ENCODE measurements around the gene CHCT1. TPM values are rescaled to one million over a fixed set of nuclear protein-coding genes. Genes with fewer than 3 reads are reported as not detected.

CHCT1 gene
- polyA plus RNA-seq, 1 of the 3 experiments (the other 2 are of a cell fraction) = not detected

GRCh38 chr17:60421273-60422161, 772 bp upstream of the CHCT1 start:
- Histone ChIP-seq H3K9ac (peak overlapping the region; percentile 35; the same call in 1 of the 2 replicates), H3K4me3 (ENCODE audit: low read depth in 2 of 2, low read length in 1 of 2) (peak overlapping the region; percentile 45 to 63), H3K27ac (ENCODE audit: low read depth in 2 of 2, low read length in 1 of 2) (no peak overlapping the region), H3K36me3 (replicated peaks in 1 of 2; ENCODE audit: control insufficient read depth in 1 of 2, insufficient read depth in 2 of 2, low read length in 1 of 2) (no peaks in the 10 kb centered on the region), H3K27me3 (ENCODE audit: insufficient read depth) (no peaks in the 10 kb centered on the region), H3K4me1 (ENCODE audit: control insufficient read depth in 1 of 2, insufficient read depth in 2 of 2, low read depth in 1 of 2, low read length in 1 of 2) (no peaks in the 10 kb centered on the region; a peak in 1 of 4 replicates), H3K9me2 (no peaks in the 10 kb centered on the region), H4K20me1 (ENCODE audit: insufficient read depth) (no peaks in the 10 kb centered on the region), H3K79me2 (ENCODE audit: insufficient read depth) (no peaks in the 10 kb centered on the region), H3K9me3 (no peaks in the 10 kb centered on the region), H3K4me2 (peak overlapping the region; percentile 67), H3F3A (replicated peaks; ENCODE audit: insufficient read depth) (no peaks in the 10 kb centered on the region), H2AFZ (ENCODE audit: low read depth) (peak overlapping the region; percentile 51)
- 17% methylated on average over 43 of the region's 66 CpGs for WGBS (ENCODE audit: low lambda C conversion rate)
- ChIA-PET POLR2A (no interaction called here), CTCF (interaction anchor here (0.5 to 7.4 kb wide), 71 partner anchors 8 to 765 kb away, joined by 3 to 128 read pairs (median 4); partner anchors contain the start of genes CA4 and USP32)
- TF ChIP-seq YY1 (IDR thresholded peaks at IDR 0.05; ENCODE audit: low read depth) = no peak
- TF ChIP-seq JUND (IDR thresholded peaks at IDR 0.05) = no peak
- peak; percentile 28; the same call in 1 of the 2 replicates for TF ChIP-seq TAF1 (IDR thresholded peaks at IDR 0.05; ENCODE audit: borderline replicate concordance, low read depth, low read length)
- TF ChIP-seq ELF1 (IDR thresholded peaks at IDR 0.05) = no peak
- TF ChIP-seq, protein P1, sequence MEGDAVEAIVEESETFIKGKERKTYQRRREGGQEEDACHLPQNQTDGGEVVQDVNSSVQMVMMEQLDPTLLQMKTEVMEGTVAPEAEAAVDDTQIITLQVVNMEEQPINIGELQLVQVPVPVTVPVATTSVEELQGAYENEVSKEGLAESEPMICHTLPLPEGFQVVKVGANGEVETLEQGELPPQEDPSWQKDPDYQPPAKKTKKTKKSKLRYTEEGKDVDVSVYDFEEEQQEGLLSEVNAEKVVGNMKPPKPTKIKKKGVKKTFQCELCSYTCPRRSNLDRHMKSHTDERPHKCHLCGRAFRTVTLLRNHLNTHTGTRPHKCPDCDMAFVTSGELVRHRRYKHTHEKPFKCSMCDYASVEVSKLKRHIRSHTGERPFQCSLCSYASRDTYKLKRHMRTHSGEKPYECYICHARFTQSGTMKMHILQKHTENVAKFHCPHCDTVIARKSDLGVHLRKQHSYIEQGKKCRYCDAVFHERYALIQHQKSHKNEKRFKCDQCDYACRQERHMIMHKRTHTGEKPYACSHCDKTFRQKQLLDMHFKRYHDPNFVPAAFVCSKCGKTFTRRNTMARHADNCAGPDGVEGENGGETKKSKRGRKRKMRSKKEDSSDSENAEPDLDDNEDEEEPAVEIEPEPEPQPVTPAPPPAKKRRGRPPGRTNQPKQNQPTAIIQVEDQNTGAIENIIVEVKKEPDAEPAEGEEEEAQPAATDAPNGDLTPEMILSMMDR (IDR thresholded peaks at IDR 0.05) = peak; percentile 100
- TF ChIP-seq MEF2A (IDR thresholded peaks at IDR 0.05; ENCODE audit: borderline replicate concordance, low read depth) = no peak
- TF ChIP-seq NRF1 (IDR thresholded peaks at IDR 0.05; ENCODE audit: low read depth, low read length) = no peak
- TF ChIP-seq, protein P2, sequence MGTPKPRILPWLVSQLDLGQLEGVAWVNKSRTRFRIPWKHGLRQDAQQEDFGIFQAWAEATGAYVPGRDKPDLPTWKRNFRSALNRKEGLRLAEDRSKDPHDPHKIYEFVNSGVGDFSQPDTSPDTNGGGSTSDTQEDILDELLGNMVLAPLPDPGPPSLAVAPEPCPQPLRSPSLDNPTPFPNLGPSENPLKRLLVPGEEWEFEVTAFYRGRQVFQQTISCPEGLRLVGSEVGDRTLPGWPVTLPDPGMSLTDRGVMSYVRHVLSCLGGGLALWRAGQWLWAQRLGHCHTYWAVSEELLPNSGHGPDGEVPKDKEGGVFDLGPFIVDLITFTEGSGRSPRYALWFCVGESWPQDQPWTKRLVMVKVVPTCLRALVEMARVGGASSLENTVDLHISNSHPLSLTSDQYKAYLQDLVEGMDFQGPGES (IDR thresholded peaks at IDR 0.05; ENCODE audit: low read depth, low read length) = no peak
- no peak for TF ChIP-seq EP300 (IDR thresholded peaks at IDR 0.05; ENCODE audit: borderline replicate concordance in 1 of 2, low read depth in 1 of 2, low read length in 1 of 2)
- TF ChIP-seq MXI1 (IDR thresholded peaks at IDR 0.05; ENCODE audit: low read depth, low read length) = no peak
- no peak for TF ChIP-seq RXRA (IDR thresholded peaks at IDR 0.05; ENCODE audit: borderline replicate concordance, low read depth)
- TF ChIP-seq FOSL2 (IDR thresholded peaks at IDR 0.05; ENCODE audit: borderline replicate concordance, low read depth) = no peak
- TF ChIP-seq SMC3 (IDR thresholded peaks at IDR 0.05; ENCODE audit: low read depth, low read length) = peak; percentile 57
- TF ChIP-seq RAD21 (IDR thresholded peaks at IDR 0.05; ENCODE audit: low read length) = peak; percentile 66
- peak; percentile 97 for DNase-seq
